MM.1S (cell line): ENCODE results near the gene IMPA2.

Experiments
- DNase-seq: peaks from one replicate; pipeline ENCODE4 v3.0.0-alpha.2; 2015
- H2AFZ ChIP-seq: fragments of 300-600 bp; sonication (generic); 2 replicates; pipeline ENCODE4 v1.6.0; 2016; ENCODE audit warnings: antibody characterized with exemption, low read length
- H3F3A ChIP-seq: fragments of 300-600 bp; sonication (generic); 2 replicates; pipeline ENCODE4 v1.6.1; 2016; ENCODE audit warnings: mild to moderate bottlenecking, antibody characterized with exemption, low read length, moderate library complexity, mixed read lengths; ENCODE audit not compliant: insufficient read depth
- H3K27ac ChIP-seq: fragments of 300-600 bp; sonication (generic); 2 replicates; pipeline ENCODE4 v1.5.1; 2016; ENCODE audit warnings: mild to moderate bottlenecking, low read length
- H3K27me3 ChIP-seq: fragments of 300-600 bp; sonication (generic); replicated peaks from 2 replicates; pipeline ENCODE4 v1.6.0; 2016; ENCODE audit warnings: low read length; ENCODE audit not compliant: insufficient read depth
- H3K36me3 ChIP-seq: fragments of 300-600 bp; sonication (generic); replicated peaks from 2 replicates; pipeline ENCODE4 v1.6.1; 2016; ENCODE audit warnings: mild to moderate bottlenecking, low read length, mixed read lengths; ENCODE audit not compliant: insufficient read depth
- H3K4me1 ChIP-seq: fragments of 300-600 bp; sonication (generic); 2 replicates; pipeline ENCODE4 v1.6.1; 2016; ENCODE audit warnings: low read length, mixed read lengths
- H3K4me2 ChIP-seq: fragments of 300-600 bp; sonication (generic); 2 replicates; pipeline ENCODE4 v1.6.0; 2016; ENCODE audit warnings: low read depth, low read length
- H3K4me3 ChIP-seq: fragments of 300-600 bp; sonication (generic); 2 replicates; pipeline ENCODE4 v1.5.1; 2016; ENCODE audit warnings: low read length, mixed read lengths
- H3K79me2 ChIP-seq: fragments of 300-600 bp; sonication (generic); 2 replicates; pipeline ENCODE4 v1.6.1; 2016; ENCODE audit warnings: mixed run types, low read length, mixed read lengths
- H3K9ac ChIP-seq: fragments of 300-600 bp; sonication (generic); 2 replicates; pipeline ENCODE4 v1.6.1; 2016; ENCODE audit warnings: low read length, mixed read lengths
- H3K9me2 ChIP-seq: fragments of 300-600 bp; sonication (generic); replicated peaks from 2 replicates; pipeline ENCODE4 v1.6.1; 2016; ENCODE audit warnings: mild to moderate bottlenecking, low read length, mixed read lengths; ENCODE audit not compliant: insufficient read depth
- H3K9me3 ChIP-seq: fragments of 300-600 bp; sonication (generic); replicated peaks from 2 replicates; pipeline ENCODE4 v1.6.1; 2016; ENCODE audit warnings: mild to moderate bottlenecking, low read length, mixed read lengths; ENCODE audit not compliant: insufficient read depth
- H4K20me1 ChIP-seq: fragments of 300-600 bp; sonication (generic); 2 replicates; pipeline ENCODE4 v1.6.1; 2016; ENCODE audit warnings: mild to moderate bottlenecking, low read length, moderate library complexity, mixed read lengths; ENCODE audit not compliant: insufficient read depth
- CTCF ChIP-seq: fragments of 300-600 bp; sonication (generic); IDR thresholded peaks from 2 replicates; pipeline ENCODE4 v1.5.1; 2016; ENCODE audit warnings: antibody characterized with exemption, low read length, mixed read lengths
- EZH2 ChIP-seq: fragments of 300-600 bp; sonication (generic); optimal IDR thresholded peaks from 2 replicates; pipeline ENCODE3; 2017; ENCODE audit warnings: low read depth, mild to moderate bottlenecking, antibody characterized with exemption, low read length, mixed read lengths
- EZH2phosphoT487 ChIP-seq: fragments of 300-600 bp; sonication (generic); IDR thresholded peaks from 2 replicates; pipeline ENCODE4 v1.6.1; 2018; ENCODE audit warnings: antibody characterized with exemption, low read length

The IMPA2 gene

GRCh38 chr18:11981543-11982366 is 448 bp downstream of the IMPA2 start:
- H3F3A ChIP-seq, result peaks cover 14% of the 10 kb centered on the region; the same call in 1 of the 2 replicates
- H3K4me1 ChIP-seq, result no peaks in the 10 kb centered on the region
- no peaks in the 10 kb centered on the region for H4K20me1 ChIP-seq
- peak overlapping the region; percentile 50 for H2AFZ ChIP-seq
- H3K9ac ChIP-seq, result peak overlapping the region; percentile 46
- H3K27me3 ChIP-seq, result no peaks in the 10 kb centered on the region
- peak overlapping the region; percentile 43; the same call in 1 of the 2 replicates for H3K27ac ChIP-seq
- peak; percentile 33 for DNase-seq
- peak overlapping the region; percentile 72 for H3K4me3 ChIP-seq
- H3K36me3 ChIP-seq, result no peaks in the 10 kb centered on the region
- no peaks in the 10 kb centered on the region for H3K9me3 ChIP-seq
- no peaks in the 10 kb centered on the region for H3K79me2 ChIP-seq
- TF ChIP-seq EZH2phosphoT487, result no peak
- H3K9me2 ChIP-seq, result no peaks in the 10 kb centered on the region
- H3K4me2 ChIP-seq, result peak overlapping the region; percentile 77

DNA sequence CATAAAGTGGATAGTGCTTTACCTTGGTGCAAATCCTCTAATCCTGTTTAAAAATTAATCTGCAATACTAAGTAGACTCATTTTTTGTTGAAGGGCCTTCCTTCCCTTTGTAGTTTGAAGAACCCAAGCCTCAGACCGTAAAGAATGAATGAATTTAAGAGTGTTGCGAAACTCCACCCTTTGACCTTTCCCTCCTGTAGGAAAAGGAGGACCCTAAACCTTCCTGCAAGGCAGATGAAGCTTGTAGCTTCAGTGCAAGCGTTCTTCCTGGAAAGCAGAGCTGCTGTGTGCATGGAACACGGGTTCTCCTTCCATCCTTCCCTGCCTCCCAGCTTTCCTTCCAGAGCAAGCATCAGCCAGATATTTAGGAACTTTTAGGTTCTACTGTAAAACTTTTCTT is 1.7 kb downstream of the IMPA2 start:
- Histone ChIP-seq H3K4me2 (no peak overlapping the region), H3K4me3 (no peak overlapping the region), H2AFZ (no peak overlapping the region), H3K27ac (no peak overlapping the region), H3K9me3 (no peaks in the 10 kb centered on the region), H3K36me3 (no peaks in the 10 kb centered on the region), H4K20me1 (no peaks in the 10 kb centered on the region), H3K79me2 (no peaks in the 10 kb centered on the region), H3K9ac (no peak overlapping the region), H3K27me3 (no peaks in the 10 kb centered on the region), H3K4me1 (no peaks in the 10 kb centered on the region), H3K9me2 (no peaks in the 10 kb centered on the region), H3F3A (peaks cover 14% of the 10 kb centered on the region; the same call in 1 of the 2 replicates)
- no peak for TF ChIP-seq EZH2phosphoT487
- TF ChIP-seq CTCF, result no peak
- no peak for TF ChIP-seq EZH2
- no peak for DNase-seq

GRCh38 chr18:11983592-11983991 is 2.3 kb downstream of the IMPA2 start:
- Histone ChIP-seq H3K36me3 (no peaks in the 10 kb centered on the region), H3K79me2 (no peaks in the 10 kb centered on the region), H3K9me2 (no peaks in the 10 kb centered on the region), H3K27me3 (no peaks in the 10 kb centered on the region), H3K9me3 (no peaks in the 10 kb centered on the region), H3K4me2 (no peak overlapping the region), H3K27ac (no peak overlapping the region), H3K4me1 (no peaks in the 10 kb centered on the region), H3K4me3 (no peak overlapping the region), H2AFZ (no peak overlapping the region), H4K20me1 (no peaks in the 10 kb centered on the region), H3K9ac (no peak overlapping the region), H3F3A (peaks cover 14% of the 10 kb centered on the region; the same call in 1 of the 2 replicates)
- TF ChIP-seq EZH2 (no peak), CTCF (no peak), EZH2phosphoT487 (no peak)
- DNase-seq, result no peak

DNA sequence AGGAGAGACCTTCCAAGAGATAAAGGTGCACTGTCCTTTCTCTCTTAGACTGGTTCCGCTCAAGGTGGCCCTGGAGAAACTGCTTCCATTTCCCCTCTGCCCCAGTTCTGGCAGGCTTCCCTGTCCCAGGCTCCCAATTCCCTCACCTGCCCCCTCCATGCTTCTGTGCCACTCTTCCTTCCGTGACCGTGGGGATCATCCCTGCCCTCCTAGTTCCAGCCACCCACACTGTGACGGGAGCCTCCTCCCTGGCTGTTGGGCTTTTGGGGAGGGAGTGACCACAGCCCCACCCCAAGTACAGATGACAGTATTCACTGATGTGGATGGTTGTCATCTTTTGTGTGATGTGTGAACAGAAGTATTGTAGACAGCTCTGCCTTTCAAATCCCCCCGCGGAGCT is 2.8 kb downstream of the IMPA2 start:
- H3K9ac ChIP-seq, result no peak overlapping the region
- no peak overlapping the region for H3K27ac ChIP-seq
- no peak overlapping the region for H3K4me2 ChIP-seq

More for the DNA sequence above, 2.8 kb downstream of the IMPA2 start:
- TF ChIP-seq EZH2phosphoT487 (no peak), CTCF (no peak), EZH2 (no peak)
- H3K9me2 ChIP-seq, result no peaks in the 10 kb centered on the region
- H3K27me3 ChIP-seq, result no peaks in the 10 kb centered on the region
- H3F3A ChIP-seq, result peaks cover 14% of the 10 kb centered on the region; the same call in 1 of the 2 replicates
- H3K9me3 ChIP-seq, result no peaks in the 10 kb centered on the region
- H3K36me3 ChIP-seq, result no peaks in the 10 kb centered on the region
- no peak for DNase-seq
- no peaks in the 10 kb centered on the region for H3K4me1 ChIP-seq
- H3K4me3 ChIP-seq, result no peak overlapping the region
- no peaks in the 10 kb centered on the region for H4K20me1 ChIP-seq
- H2AFZ ChIP-seq, result no peak overlapping the region
- H3K79me2 ChIP-seq, result no peaks in the 10 kb centered on the region
